Suppressor macrophage treated with lipopolysaccharide for 4 hours (primary cell): Measurements from ENCODE around the gene LDLR.
"Not testable (repeated sequence)": the region's sequence is repeated elsewhere in the genome, so short reads cannot be mapped to it uniquely, and the experiment has no call there.

Source experiments
- DNase-seq: peaks from one replicate; pipeline ENCODE4 v3.0.0-alpha.2; 2020

Gene LDLR

DNA sequence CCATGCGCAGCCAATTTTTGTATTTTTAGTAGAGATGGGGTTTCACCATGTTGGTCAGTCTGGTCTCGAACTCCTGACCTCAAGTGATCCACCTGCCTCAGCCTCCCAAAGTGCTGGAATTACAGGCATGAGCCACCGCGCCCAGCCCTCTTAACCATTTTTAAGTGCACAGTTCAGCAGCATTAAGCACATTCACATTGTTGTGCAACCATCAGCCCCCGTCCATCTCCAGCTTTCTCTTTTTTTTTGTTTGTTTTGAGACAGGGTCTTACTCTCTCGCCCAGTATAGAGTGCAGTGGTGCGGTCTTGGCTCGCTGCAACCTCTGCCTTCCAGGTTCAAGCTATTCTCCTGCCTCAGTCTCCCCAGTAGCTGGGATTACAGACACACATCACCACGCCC lies 12.5 kb upstream of the LDLR start:
- DNase-seq = not testable (repeated sequence)

GRCh38 chr19:11078893-11079292 lies 10.4 kb upstream of the LDLR start:
- DNase-seq = no peak

- no peak for DNase-seq
Observed at GRCh38 chr19:11079999-11080398, 9.3 kb upstream of the LDLR start.

DNA sequence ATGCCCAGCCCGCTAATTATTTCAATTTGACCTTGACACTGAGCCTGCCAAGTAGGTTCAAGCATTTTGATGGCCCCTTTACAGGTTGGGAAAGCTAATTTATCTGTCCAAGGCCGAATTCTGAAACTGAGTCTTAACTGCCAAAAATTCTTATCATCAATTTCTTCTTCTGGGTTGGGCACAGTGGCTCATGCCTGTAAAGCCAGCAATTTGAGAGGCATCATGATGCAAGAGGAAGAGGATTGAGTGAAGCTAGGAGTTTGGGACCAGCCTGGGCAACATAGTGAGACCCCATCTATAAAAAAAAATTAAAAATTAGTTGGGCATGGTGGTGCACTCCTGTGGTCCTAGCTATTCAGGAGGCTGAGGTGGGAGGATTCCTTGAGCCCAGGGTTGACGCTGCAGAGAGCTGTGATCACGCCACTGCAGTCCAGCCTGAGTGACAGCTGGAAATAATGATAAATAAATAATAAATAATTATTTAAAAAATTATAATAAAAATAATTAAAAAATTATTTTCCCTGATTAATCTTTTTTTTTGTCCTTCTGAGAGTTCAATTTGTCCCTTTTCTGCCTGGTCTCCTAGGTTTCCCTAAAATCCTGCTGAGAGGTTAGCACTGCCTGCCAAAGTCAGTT lies 1.3 kb upstream of the LDLR start:
- no peak for DNase-seq

GRCh38 chr19:11088506-11089253 lies 583 bp upstream of the LDLR start:
- DNase-seq = no peak

GRCh38 chr19:11090014-11090263 lies 676 bp downstream of the LDLR start:
- not testable (repeated sequence) for DNase-seq

DNA sequence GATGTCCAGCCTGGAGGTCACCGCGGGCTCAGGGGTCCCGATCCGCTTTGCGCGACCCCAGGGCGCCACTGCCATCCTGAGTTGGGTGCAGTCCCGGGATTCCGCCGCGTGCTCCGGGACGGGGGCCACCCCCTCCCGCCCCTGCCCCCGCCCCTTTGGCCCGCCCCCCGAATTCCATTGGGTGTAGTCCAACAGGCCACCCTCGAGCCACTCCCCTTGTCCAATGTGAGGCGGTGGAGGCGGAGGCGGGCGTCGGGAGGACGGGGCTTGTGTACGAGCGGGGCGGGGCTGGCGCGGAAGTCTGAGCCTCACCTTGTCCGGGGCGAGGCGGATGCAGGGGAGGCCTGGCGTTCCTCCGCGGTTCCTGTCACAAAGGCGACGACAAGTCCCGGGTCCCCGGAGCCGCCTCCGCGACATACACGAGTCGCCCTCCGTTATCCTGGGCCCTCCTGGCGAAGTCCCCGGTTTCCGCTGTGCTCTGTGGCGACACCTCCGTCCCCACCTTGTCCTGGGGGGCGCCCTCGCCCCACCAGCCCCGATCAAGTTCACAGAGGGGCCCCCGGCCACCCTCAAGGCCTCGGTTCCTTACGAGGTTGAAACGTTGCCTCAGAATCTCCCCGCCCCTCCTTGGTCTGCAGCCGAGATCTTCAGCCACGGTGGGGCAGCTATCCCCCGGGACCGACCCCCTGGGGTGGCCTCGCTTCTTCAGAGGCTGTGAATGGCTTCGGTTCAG lies 1.2 kb downstream of the LDLR start:
- DNase-seq = peak; percentile 98

DNA sequence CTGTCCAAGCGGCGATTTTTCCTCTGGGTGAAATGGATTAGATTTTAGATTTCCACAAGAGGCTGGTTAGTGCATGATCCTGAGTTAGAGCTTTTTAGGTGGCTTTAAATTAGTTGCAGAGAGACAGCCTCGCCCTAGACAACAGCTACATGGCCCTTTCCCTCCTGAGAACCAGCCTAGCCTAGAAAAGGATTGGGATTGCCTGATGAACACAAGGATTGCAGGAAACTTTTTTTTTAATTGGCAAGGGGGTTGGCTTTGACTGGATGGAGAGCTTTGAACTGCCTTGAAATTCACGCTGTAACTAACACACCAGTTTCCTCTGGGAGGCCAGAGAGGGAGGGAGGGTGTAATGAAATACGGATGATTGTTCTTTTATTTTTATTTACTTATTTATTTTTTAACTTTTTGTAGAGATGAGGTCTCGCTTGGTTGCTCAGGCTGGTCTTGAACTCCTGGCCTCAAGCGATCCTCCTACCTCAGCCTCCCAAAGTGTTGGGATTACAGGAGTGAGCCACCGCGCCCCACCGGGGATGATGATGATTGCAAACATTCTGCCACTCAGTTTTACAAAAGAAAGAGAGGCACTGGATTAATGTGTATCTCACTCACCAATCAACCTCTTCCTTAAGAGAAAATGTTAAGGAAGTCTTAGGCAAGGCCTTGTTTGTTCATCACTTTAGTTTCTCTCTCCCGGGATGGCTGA lies 1.9 kb downstream of the LDLR start:
- DNase-seq = no peak

DNA sequence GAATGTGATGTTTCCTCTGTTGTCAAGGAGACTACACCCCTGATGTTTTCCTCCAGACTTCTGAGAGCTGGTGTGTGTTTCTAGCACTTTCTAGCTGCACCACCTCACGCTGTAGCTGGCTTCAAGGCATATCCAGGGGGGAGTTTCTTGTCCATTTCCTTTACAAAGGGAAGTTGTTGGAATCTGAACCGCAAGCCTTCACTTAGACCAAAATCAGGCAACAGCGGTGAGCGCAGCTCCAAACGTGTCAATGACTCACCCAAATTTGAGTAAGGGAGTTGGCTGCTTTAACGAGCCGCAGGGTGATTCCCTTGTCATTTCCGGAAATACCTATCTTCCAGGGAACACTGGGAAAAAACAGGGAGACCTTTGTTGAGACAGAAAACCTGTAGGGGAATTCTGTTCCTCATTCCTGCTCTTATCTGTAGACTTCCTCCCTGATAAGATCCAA lies 2.5 kb downstream of the LDLR start:
- peak; percentile 86 for DNase-seq

- peak; percentile 70 for DNase-seq
Observed at GRCh38 chr19:11092181-11092538, 2.9 kb downstream of the LDLR start.

- no peak for DNase-seq
Observed at GRCh38 chr19:11093689-11094238, 4.5 kb downstream of the LDLR start.

DNA sequence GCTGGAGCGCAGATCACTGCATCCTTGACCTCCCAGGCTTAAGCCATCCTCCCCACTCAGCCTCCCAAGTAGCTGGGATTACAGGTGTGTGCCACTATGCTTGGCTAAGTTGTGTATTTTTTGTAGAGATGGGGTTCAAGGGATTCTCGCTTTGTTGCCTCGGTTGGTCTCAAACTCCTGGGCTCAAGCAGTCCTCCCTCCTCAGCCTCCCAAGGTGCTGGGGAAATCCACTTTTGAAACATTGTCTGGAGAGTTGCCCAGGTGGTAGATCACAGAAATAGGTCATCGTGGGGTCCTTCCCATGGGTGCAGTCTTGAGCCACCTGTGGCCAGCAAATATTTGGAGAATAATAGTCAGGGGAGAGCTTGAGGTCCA lies 5.2 kb downstream of the LDLR start:
- no peak for DNase-seq

DNA sequence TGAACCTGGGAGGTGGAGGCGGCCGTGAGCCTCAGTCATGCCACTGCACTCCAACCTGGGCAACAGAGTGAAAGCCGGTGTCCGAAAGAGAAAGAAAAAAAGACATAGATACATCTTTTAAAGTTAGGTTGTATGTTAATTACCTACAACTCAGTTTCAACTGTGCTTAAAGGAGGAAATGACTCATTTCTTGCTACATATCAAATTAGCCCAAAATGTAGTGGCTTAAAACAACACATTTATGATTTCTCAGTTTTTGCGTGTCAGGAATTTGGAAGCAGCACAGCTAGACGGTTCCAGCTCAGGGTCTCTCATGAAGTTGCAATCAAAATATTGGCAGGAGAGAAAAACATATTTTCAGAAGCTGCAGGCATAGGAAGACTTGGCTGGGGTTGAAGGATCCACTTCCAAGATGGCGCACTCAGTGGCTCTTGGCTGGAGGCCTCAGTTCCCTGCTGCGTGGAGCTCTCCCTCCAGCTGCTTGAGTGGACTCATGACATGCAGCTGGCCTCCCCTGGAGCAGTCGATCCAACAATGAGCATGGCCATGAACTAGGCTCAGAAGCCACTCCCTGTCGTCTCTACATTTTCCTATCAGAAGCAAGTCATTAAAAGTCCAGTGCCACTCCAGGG lies 7.1 kb downstream of the LDLR start:
- no peak for DNase-seq

GRCh38 chr19:11097367-11097766 lies 8.1 kb downstream of the LDLR start:
- DNase-seq = not testable (repeated sequence)

DNA sequence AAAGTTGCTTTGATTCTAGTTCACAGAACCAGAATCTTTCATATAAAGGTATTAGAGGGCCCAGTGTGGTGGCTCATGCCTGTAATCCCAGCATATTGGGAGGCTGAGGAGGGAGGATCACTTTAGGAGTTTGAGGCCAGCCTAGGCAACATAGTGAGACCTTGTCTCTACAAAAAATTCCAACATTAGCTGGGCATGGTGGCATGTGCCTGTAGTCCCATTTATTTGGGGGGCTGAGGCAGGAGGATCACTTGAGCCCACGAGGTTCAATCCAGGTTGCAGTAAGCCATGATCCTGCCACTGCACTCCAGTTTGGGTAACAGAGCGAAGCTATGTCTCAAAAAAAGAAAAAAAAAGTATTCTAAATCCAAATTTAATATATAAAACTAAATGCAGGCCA lies 9.1 kb downstream of the LDLR start:
- DNase-seq = no peak

- no peak for DNase-seq
Observed at GRCh38 chr19:11098861-11099260, 9.6 kb downstream of the LDLR start.

DNA sequence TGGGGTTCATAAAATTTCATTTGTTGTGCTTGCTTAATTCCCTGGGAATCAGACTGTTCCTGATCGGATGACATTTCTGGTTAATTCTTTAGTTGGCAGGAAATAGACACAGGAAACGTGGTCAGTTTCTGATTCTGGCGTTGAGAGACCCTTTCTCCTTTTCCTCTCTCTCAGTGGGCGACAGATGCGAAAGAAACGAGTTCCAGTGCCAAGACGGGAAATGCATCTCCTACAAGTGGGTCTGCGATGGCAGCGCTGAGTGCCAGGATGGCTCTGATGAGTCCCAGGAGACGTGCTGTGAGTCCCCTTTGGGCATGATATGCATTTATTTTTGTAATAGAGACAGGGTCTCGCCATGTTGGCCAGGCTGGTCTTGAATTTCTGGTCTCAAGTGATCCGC lies 10.8 kb downstream of the LDLR start:
- no peak for DNase-seq

- no peak for DNase-seq
Observed at GRCh38 chr19:11101057-11101456, 11.8 kb downstream of the LDLR start.

DNA sequence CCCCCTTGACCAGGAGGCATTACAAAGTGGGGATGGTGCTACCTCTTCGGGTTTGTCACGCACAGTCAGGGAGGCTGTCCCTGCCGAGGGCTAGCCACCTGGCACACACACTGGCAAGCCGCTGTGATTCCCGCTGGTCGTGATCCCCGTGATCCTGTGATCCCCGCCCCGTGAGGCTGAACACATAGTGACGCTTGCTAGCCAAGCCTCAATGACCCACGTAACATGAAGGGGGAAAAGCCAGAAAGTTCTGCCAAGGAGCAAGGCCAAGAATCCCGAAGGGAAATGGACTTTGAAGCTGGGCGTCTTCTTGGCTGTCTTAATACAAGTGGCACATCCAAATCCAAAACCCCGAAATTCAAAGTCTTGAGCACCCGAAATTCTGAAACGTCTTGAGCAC lies 13.7 kb downstream of the LDLR start:
- DNase-seq = no peak

DNA sequence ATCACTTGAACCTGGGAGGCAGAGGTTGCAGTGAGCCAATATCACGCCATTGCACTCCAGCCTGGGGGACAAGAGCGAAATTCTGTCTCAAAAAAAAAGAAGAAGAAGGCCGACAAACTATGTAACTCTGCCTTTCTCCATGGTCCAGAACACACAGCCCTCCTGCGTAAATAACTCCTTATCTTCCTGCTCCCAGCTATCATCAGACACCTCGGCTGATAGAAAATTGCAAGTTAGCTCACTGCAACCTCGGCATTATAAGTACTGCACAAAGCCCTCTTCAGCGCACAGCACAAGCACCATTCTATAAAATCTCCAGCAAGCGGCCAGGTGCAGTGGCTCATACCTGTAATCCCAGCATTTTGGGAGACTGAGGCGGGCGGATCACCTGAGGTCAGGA lies 14.4 kb downstream of the LDLR start:
- DNase-seq = not testable (repeated sequence)

- DNase-seq = no peak
Observed at GRCh38 chr19:11105014-11105636, 15.9 kb downstream of the LDLR start.

- DNase-seq = no peak
Observed at GRCh38 chr19:11106477-11106876, 17.2 kb downstream of the LDLR start.

DNA sequence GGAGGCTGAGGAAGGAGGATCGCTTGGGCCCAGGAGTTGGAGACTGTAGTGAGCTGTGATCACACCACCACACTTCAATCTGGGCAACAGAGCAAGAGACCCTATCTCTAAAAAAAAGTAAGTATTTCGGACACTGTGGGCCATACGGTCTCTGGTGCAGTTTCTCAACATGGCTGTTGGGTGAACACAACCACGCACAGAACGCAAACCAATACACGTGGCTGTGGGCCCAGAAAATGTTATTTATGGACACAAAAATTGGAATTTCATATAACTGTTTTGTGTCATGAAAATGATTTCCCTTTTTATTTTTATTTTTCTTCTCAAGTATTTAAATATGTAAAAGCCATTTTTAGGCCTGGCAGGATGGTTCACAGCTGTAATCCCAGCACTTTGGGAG lies 19.5 kb downstream of the LDLR start:
- no peak for DNase-seq
